Esophagus squamous epithelium (tissue), 4 donors: Measurements from ENCODE around the gene ANKRD63.

Source experiments
- POLR2A ChIP-seq, 4 donors: fragments of 450-650 bp; IDR thresholded peaks; one replicate each; pipeline ENCODE4 v1.6.1; 2017; ENCODE audit warnings: antibody characterized with exemption in 4 of 4, mild to moderate bottlenecking in 4 of 4, moderate library complexity in 3 of 4
- TF ChIP-seq, protein P1 (sequence below), 6 experiments: fragments of 450-650 bp in 4 of 6; fragments of 200-600 bp in 2 of 6; sonication (generic) in 2 of 6; IDR thresholded peaks; one replicate each; pipeline ENCODE4 v1.5.1; 2016 to 2019; ENCODE audit warnings: antibody characterized with exemption in 6 of 6, mild to moderate bottlenecking in 4 of 6, moderate library complexity in 4 of 6

GRCh38 chr15:40285151-40285550 is 2.3 kb upstream of the ANKRD63 start:
- TF ChIP-seq, protein P1, sequence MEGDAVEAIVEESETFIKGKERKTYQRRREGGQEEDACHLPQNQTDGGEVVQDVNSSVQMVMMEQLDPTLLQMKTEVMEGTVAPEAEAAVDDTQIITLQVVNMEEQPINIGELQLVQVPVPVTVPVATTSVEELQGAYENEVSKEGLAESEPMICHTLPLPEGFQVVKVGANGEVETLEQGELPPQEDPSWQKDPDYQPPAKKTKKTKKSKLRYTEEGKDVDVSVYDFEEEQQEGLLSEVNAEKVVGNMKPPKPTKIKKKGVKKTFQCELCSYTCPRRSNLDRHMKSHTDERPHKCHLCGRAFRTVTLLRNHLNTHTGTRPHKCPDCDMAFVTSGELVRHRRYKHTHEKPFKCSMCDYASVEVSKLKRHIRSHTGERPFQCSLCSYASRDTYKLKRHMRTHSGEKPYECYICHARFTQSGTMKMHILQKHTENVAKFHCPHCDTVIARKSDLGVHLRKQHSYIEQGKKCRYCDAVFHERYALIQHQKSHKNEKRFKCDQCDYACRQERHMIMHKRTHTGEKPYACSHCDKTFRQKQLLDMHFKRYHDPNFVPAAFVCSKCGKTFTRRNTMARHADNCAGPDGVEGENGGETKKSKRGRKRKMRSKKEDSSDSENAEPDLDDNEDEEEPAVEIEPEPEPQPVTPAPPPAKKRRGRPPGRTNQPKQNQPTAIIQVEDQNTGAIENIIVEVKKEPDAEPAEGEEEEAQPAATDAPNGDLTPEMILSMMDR (IDR thresholded peaks at IDR 0.05): no peak
- no peak for TF ChIP-seq POLR2A (IDR thresholded peaks at IDR 0.05)
